ENCODE measurements around the gene ADAM19. TPM values are rescaled to one million over a fixed set of nuclear protein-coding genes. Genes with fewer than 3 reads are reported as not detected.

The ADAM19 gene
- total and polyA plus RNA-seq, 7 donors = 0.27 to 4.5 (median 1.4) TPM

- no peaks in the 10 kb centered on the region for H3K9me3 ChIP-seq
- H3K36me3 ChIP-seq (ENCODE audit: insufficient read depth in 1 of 2, low read depth in 1 of 2) = peaks cover 0 to 4% of the 10 kb centered on the region in 2 donors
- H3K4me1 ChIP-seq = peaks cover 13% of the 10 kb centered on the region
- no peaks in the 10 kb centered on the region for H3K27me3 ChIP-seq (ENCODE audit: insufficient read depth in 3 of 3, low read length in 2 of 3)
- no peak for TF ChIP-seq CTCF (IDR thresholded peaks at IDR 0.05)
- peak overlapping the region; percentile 34 for H3K27ac ChIP-seq
- intact Hi-C loops (cut with DNase I) = no loop called here
- ATAC-seq (no peak), DNase-seq (no peak)
- WGBS, 3 donors = 63 to 70% (median 67%) methylated on average over 6 of the region's 6 CpGs
- no peak overlapping the region for H3K4me3 ChIP-seq
Measured at GRCh38 chr5:157541447-157542118, 34.0 kb downstream of the ADAM19 start.

GRCh38 chr5:157540707-157541446 is 34.7 kb downstream of the ADAM19 start:
- H3K27me3 ChIP-seq (ENCODE audit: insufficient read depth in 3 of 3, low read length in 2 of 3) = no peaks in the 10 kb centered on the region
- intact Hi-C loops (cut with DNase I) = no loop called here
- TF ChIP-seq CTCF (IDR thresholded peaks at IDR 0.05) = no peak
- peak; percentile 64 to 72 for DNase-seq
- peaks cover 0 to 4% of the 10 kb centered on the region in 2 donors for H3K36me3 ChIP-seq (ENCODE audit: insufficient read depth in 1 of 2, low read depth in 1 of 2)
- no peaks in the 10 kb centered on the region for H3K9me3 ChIP-seq
- WGBS, 3 donors = 56 to 63% (median 58%) methylated on average over 11 of the region's 11 CpGs
- ATAC-seq = peak; percentile 32 to 69 (median 62)
- H3K4me3 ChIP-seq = no peak overlapping the region
- peaks cover 8% of the 10 kb centered on the region for H3K4me1 ChIP-seq
- peak overlapping the region; percentile 34 for H3K27ac ChIP-seq

- intact Hi-C loops (cut with DNase I) = no loop called here
- ATAC-seq (no peak), DNase-seq (no peak)
- peaks cover 14% of the 10 kb centered on the region for H3K4me1 ChIP-seq
- H3K27ac ChIP-seq = no peak overlapping the region
- no peak overlapping the region for H3K4me3 ChIP-seq
- TF ChIP-seq CTCF (IDR thresholded peaks at IDR 0.05) = no peak
- H3K27me3 ChIP-seq (ENCODE audit: insufficient read depth in 3 of 3, low read length in 2 of 3) = no peaks in the 10 kb centered on the region
- H3K9me3 ChIP-seq = no peaks in the 10 kb centered on the region
- WGBS, 3 donors = 89 to 91% (median 90%) methylated on average over 2 of the region's 2 CpGs
- H3K36me3 ChIP-seq (ENCODE audit: insufficient read depth in 1 of 2, low read depth in 1 of 2) = peaks cover 0 to 4% of the 10 kb centered on the region in 2 donors
Measured at GRCh38 chr5:157540124-157540523, 35.5 kb downstream of the ADAM19 start.

- Histone ChIP-seq H3K4me1 (peaks cover 20% of the 10 kb centered on the region), H3K27ac (no peak overlapping the region)
- whole genome bisulfite sequencing, 3 donors = 89 to 93% (median 92%) methylated on average over 4 of the region's 4 CpGs
Measured at GRCh38 chr5:157539503-157540022, 36.0 kb downstream of the ADAM19 start.

More at GRCh38 chr5:157539503-157540022, 36.0 kb downstream of the ADAM19 start:
- Histone ChIP-seq H3K27me3 (ENCODE audit: insufficient read depth in 3 of 3, low read length in 2 of 3) (no peaks in the 10 kb centered on the region), H3K4me3 (no peak overlapping the region), H3K36me3 (ENCODE audit: insufficient read depth in 1 of 2, low read depth in 1 of 2) (peaks cover 0 to 4% of the 10 kb centered on the region in 2 donors), H3K9me3 (no peaks in the 10 kb centered on the region)
- intact Hi-C loops (cut with DNase I) = no loop called here
- no peak for TF ChIP-seq CTCF (IDR thresholded peaks at IDR 0.05)
- DNase-seq (no peak), ATAC-seq (no peak)

Measured in psoas muscle (tissue), 8 donors.